ENCODE measurements around the gene HLA-G.

GRCh38 chr6:29806387-29806786, 21.2 kb upstream of the HLA-G start:
- TF ChIP-seq MYC (IDR thresholded peaks at IDR 0.05; ENCODE audit: low read depth, low read length), result no peak
- TF ChIP-seq POLR2A (IDR thresholded peaks at IDR 0.05; ENCODE audit: low read depth, low read length), result no peak
- no peak for TF ChIP-seq CTCF (IDR thresholded peaks at IDR 0.05; ENCODE audit: extremely low read depth in 1 of 2, insufficient read depth in 1 of 2, low read depth in 1 of 2, low read length in 2 of 2)
- TF ChIP-seq, protein P1, sequence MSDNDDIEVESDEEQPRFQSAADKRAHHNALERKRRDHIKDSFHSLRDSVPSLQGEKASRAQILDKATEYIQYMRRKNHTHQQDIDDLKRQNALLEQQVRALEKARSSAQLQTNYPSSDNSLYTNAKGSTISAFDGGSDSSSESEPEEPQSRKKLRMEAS (IDR thresholded peaks at IDR 0.05; ENCODE audit: insufficient read depth, insufficient read length), result no peak
- TF ChIP-seq POLR2AphosphoS5 (IDR thresholded peaks at IDR 0.05; ENCODE audit: insufficient read depth, low read depth, low read length), result no peak
- TF ChIP-seq GATA2 (IDR thresholded peaks at IDR 0.05; ENCODE audit: insufficient read depth, insufficient read length, low read depth, low read length), result no peak
- TF ChIP-seq EZH2 (IDR thresholded peaks at IDR 0.05; ENCODE audit: borderline replicate concordance, low read depth, low read length, severe bottlenecking), result no peak
- TF ChIP-seq FOS (IDR thresholded peaks at IDR 0.05; ENCODE audit: borderline replicate concordance, insufficient read depth, low read length), result no peak
- no peak for TF ChIP-seq JUN (IDR thresholded peaks at IDR 0.05; ENCODE audit: borderline replicate concordance, insufficient read depth, insufficient read length, low read depth)

Measured in endothelial cell of umbilical vein (primary cell).